ENCODE results near the gene NFKBIE.

The NFKBIE gene

GRCh38 chr6:44303842-44304241 lies 38.5 kb upstream of the NFKBIE start:
- H3K4me3 Mint-ChIP-seq: no peak overlapping the region
- H3K4me1 Mint-ChIP-seq (ENCODE audit: low read depth in 2 of 2): peaks cover 3 to 5% of the 10 kb centered on the region in 2 donors
- ATAC-seq (replicated peaks) (no peak), DNase-seq (no peak)
- H3K36me3 Mint-ChIP-seq (ENCODE audit: insufficient read depth): peaks cover 13% of the 10 kb centered on the region
- H3K27me3 Mint-ChIP-seq: peaks cover 0 to 6% of the 10 kb centered on the region in 2 donors
- H3K27ac Mint-ChIP-seq: no peak overlapping the region
- no peaks in the 10 kb centered on the region for H3K9me3 Mint-ChIP-seq

- Mint-ChIP-seq H3K4me1 (ENCODE audit: low read depth in 2 of 2) (peaks cover 4 to 5% of the 10 kb centered on the region in 2 donors), H3K27ac (no peak overlapping the region), H3K4me3 (no peak overlapping the region), H3K9me3 (no peaks in the 10 kb centered on the region), H3K27me3 (peaks cover 0 to 14% of the 10 kb centered on the region in 2 donors), H3K36me3 (ENCODE audit: insufficient read depth) (peaks cover 11% of the 10 kb centered on the region)
- DNase-seq (no peak), ATAC-seq (replicated peaks) (no peak)
Measured at GRCh38 chr6:44302856-44303255, 37.5 kb upstream of the NFKBIE start.

DNA sequence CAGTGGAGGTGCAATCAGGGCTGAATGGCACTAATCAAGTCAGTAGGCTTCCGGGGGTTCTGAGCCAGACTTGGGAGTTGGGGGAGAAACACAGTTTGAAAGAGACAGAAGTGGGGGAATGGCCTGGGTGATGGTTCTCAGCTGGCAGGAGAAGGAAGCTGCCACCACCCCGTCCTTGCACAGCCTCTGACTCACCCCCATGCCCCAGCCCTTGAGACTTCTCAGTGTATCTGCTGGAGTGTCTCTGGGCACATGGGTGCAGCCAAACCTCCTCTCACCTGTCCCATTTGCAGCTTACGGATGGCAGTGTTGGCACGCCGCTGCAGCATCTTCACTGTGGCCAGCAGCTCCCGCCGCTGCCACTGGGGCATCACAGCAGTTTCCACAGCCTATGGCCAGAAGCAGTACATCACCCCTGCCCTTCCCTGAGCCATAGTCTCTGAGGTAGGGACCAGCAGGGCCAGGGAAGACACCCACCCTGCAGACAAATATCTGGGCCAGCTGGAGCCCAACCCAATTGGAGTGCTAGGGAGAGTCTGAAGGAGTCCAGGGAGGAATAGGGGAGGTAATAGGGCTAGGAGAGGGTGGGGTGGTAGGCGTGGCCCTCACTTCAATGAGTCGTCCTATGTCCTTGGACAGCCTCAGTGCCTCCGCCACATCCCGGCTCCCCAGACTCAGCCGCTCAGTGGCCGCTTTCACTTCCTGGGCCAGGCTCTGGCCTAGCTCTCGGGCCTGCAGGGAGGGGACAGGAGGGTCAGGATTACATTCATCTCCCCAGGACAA lies 36.6 kb upstream of the NFKBIE start:
- H3K36me3 Mint-ChIP-seq (ENCODE audit: insufficient read depth): peaks cover 11% of the 10 kb centered on the region
- DNase-seq (no peak), ATAC-seq (replicated peaks) (no peak)
- no peak overlapping the region for H3K27ac Mint-ChIP-seq
- no peak overlapping the region for H3K4me3 Mint-ChIP-seq
- no peaks in the 10 kb centered on the region for H3K9me3 Mint-ChIP-seq
- H3K27me3 Mint-ChIP-seq: peaks cover 1 to 23% of the 10 kb centered on the region in 2 donors
- H3K4me1 Mint-ChIP-seq (ENCODE audit: low read depth in 2 of 2): peaks cover 5 to 6% of the 10 kb centered on the region in 2 donors

DNA sequence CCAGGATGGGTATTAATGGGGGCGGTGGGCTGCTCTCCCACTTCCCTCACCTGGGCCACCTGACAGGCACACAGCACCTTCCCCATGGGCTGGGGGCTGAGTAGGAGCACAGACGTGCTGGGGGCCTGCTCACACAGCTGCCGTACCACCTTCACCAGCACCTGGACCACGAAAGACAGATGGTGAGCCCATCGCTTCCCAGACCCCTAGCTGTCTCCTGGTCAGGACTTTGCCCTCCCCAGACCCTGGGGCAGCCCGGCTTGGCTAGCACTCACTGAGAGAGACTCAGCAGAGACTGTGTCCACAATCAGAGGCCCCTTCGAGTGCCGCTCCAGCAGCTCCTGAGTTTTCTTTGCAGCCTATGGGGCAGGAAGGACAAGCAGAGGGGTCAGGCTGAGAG lies 35.8 kb upstream of the NFKBIE start:
- H3K9me3 Mint-ChIP-seq: no peaks in the 10 kb centered on the region
- H3K4me1 Mint-ChIP-seq (ENCODE audit: low read depth in 2 of 2): peaks cover 13 to 14% of the 10 kb centered on the region in 2 donors
- H3K4me3 Mint-ChIP-seq: no peak overlapping the region
- ATAC-seq (replicated peaks): no peak
- H3K27me3 Mint-ChIP-seq: peaks cover 10 to 32% of the 10 kb centered on the region in 2 donors
- H3K27ac Mint-ChIP-seq: no peak overlapping the region
- no peak for DNase-seq
- H3K36me3 Mint-ChIP-seq (ENCODE audit: insufficient read depth): peaks cover 9% of the 10 kb centered on the region

DNA sequence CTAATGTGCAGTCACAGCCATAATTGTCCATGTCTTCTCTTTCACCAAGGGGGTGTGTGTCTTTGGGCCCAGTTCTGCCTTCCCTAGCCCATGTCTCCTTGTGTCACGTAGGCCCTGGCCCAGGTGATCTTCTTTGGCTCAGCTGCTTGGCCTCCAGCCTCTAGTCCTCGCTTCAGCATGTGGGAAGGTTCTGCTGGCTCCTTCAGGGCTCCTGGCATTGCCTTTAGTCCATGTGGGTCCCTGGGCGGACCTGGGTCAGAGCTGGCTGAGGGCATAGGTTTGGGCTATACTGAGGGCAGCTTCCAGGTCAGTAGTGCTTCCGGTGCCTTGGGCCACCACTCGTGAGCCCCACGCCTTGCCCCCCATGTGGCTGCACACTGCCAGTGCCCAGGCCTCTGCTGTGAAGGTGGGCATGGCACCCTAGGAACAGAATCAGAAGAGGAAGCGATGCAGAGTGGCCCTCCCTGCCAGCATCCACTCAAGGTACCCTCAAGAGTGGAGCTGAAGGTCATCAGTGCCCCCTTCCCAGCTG lies 35.0 kb upstream of the NFKBIE start:
- Mint-ChIP-seq H3K4me1 (ENCODE audit: low read depth in 2 of 2) (peaks cover 8 to 14% of the 10 kb centered on the region in 2 donors), H3K9me3 (no peaks in the 10 kb centered on the region), H3K36me3 (ENCODE audit: insufficient read depth) (peaks cover 8% of the 10 kb centered on the region), H3K27ac (no peak overlapping the region), H3K27me3 (peaks cover 17 to 39% of the 10 kb centered on the region in 2 donors), H3K4me3 (no peak overlapping the region)
- ATAC-seq (replicated peaks): no peak
- no peak for DNase-seq

- Mint-ChIP-seq H3K4me1 (ENCODE audit: low read depth in 2 of 2) (peaks cover 8 to 14% of the 10 kb centered on the region in 2 donors), H3K27me3 (peaks cover 31 to 54% of the 10 kb centered on the region in 2 donors), H3K36me3 (ENCODE audit: insufficient read depth) (peaks cover 11% of the 10 kb centered on the region), H3K27ac (no peak overlapping the region), H3K4me3 (peak overlapping the region in 1 of 2 donors; percentile 28), H3K9me3 (no peaks in the 10 kb centered on the region)
- no peak for DNase-seq
- ATAC-seq (replicated peaks): no peak
Measured at GRCh38 chr6:44298864-44299263, 33.5 kb upstream of the NFKBIE start.

- Mint-ChIP-seq H3K4me1 (ENCODE audit: low read depth in 2 of 2) (peaks cover 8 to 14% of the 10 kb centered on the region in 2 donors), H3K4me3 (peak overlapping the region; percentile 37 to 51), H3K27me3 (peaks cover 38 to 61% of the 10 kb centered on the region in 2 donors), H3K36me3 (ENCODE audit: insufficient read depth) (peaks cover 11% of the 10 kb centered on the region), H3K27ac (no peak overlapping the region), H3K9me3 (no peaks in the 10 kb centered on the region)
- ATAC-seq (replicated peaks): no peak
- DNase-seq: no peak
Measured at GRCh38 chr6:44298055-44298803, 32.9 kb upstream of the NFKBIE start.

GRCh38 chr6:44297063-44298038 lies 32.0 kb upstream of the NFKBIE start:
- DNase-seq (peak in 2 of 3 experiments; percentile 36 to 38), ATAC-seq (replicated peaks) (peak; percentile 85)
- peaks cover 46 to 70% of the 10 kb centered on the region in 2 donors for H3K27me3 Mint-ChIP-seq
- H3K4me3 Mint-ChIP-seq: peak overlapping the region; percentile 55 to 58
- peaks cover 8 to 14% of the 10 kb centered on the region in 2 donors for H3K4me1 Mint-ChIP-seq (ENCODE audit: low read depth in 2 of 2)
- H3K9me3 Mint-ChIP-seq: no peaks in the 10 kb centered on the region
- peaks cover 11% of the 10 kb centered on the region for H3K36me3 Mint-ChIP-seq (ENCODE audit: insufficient read depth)
- H3K27ac Mint-ChIP-seq: no peak overlapping the region

DNA sequence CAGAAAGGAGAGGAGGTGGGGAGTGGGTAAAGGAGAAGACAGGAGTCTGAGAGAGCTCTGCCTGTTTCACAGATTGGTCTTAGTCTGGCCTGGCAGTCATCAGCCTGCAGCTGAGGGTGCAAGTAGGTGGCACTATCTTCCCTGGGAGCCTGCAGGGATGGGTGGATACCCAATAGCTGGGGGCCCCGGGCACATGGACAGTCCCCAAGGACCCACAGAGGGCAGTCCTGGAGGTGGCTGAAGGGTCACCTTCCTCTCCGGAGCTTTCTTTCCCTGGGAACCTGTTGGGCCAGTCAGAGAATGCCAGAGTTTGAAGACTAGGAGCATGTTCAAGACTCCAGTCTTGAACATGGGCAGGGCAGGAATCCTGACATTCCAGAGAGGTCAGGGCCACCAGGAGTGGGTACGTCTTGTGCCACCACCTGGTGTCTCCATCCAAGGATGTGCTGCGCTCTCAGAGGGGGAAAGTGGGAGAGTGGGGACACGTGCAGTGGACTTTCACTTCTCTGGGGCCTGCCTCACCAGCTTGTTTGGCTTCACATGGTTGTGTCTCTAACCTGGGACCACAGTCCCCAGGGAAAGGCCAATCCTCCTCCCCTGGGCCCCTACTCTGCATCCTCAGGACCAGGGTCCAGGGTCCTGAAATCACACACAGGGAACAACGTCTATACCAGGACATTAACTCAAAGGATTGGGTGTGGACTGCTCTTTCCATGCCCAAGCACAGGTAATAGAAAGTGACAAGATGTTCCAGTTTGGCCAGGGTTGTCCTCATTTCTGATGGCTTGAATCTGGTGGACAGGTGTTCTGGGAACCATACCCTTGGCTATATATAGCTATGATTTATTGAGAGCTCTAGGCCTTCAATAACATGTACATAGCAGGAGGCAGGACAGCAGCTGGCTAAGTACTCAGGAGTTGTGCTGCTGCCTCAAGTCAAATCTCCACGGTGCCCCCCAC lies 29.8 kb upstream of the NFKBIE start:
- DNase-seq (no peak), ATAC-seq (replicated peaks) (no peak)
- Mint-ChIP-seq H3K4me1 (ENCODE audit: low read depth in 2 of 2) (peaks cover 8 to 14% of the 10 kb centered on the region in 2 donors), H3K36me3 (ENCODE audit: insufficient read depth) (peaks cover 4% of the 10 kb centered on the region), H3K4me3 (no peak overlapping the region), H3K27ac (no peak overlapping the region), H3K27me3 (peaks cover 66 to 92% of the 10 kb centered on the region in 2 donors), H3K9me3 (no peaks in the 10 kb centered on the region)

DNA sequence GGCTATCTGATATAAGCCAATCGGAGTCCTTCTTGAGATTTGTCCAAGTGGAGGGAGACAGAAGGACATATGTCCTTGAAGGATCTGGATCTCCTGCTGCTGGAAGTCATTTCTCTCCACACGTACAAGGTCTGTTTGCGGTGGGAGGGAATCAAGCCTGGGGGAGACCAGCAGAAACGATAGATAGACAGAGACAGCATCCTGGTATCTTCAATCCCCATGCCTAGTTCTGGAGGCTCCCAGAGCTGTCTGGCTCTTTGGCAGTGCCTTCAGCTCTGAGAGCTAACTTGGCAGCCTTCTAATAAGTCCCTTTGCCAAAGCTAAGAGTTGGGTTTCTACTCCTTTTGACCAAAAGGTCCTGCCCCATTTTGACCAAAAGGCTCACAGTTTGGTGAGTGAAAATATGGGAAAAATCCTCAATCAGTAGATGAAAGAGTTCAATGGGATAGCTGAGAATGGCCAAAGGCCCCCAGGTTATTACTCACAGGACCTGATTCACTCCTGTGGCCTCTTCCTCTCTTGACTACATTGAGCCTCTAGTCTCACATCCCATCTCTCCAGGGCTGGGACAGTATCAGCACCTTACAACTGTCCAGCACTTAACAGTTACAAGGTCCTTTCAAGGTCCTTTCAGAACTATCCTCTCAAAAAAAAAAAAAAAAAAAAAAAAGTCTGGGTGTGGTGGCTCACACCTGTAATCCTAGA lies 27.5 kb upstream of the NFKBIE start:
- peaks cover 8 to 10% of the 10 kb centered on the region in 2 donors for H3K4me1 Mint-ChIP-seq (ENCODE audit: low read depth in 2 of 2)
- DNase-seq: no peak
- H3K9me3 Mint-ChIP-seq: no peaks in the 10 kb centered on the region
- H3K36me3 Mint-ChIP-seq (ENCODE audit: insufficient read depth): peaks cover 4% of the 10 kb centered on the region
- H3K27ac Mint-ChIP-seq: no peak overlapping the region
- peaks cover 82 to 91% of the 10 kb centered on the region in 2 donors for H3K27me3 Mint-ChIP-seq
- ATAC-seq (replicated peaks): no peak
- H3K4me3 Mint-ChIP-seq: no peak overlapping the region

DNA sequence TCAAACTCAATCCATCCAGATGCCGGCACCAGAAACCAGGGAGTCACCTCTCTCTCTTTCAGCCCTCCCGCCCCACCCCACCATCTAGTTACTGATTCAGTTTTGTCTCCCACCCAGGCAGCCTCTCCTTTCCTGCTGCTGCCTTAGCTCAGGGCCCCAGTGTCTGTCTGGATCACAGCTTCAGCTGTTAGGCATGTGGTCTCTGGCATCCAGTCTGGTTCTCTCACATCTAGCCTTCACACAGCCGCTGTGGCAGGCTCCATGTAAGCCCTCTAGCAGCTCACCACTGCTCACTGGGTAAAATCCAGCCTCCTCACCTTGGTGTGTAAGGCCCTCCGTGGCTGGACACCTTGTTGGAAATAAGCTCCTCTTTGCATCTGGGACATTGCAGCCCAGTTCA lies 26.5 kb upstream of the NFKBIE start:
- no peak overlapping the region for H3K4me3 Mint-ChIP-seq

More for the DNA sequence above, 26.5 kb upstream of the NFKBIE start:
- Mint-ChIP-seq H3K9me3 (no peaks in the 10 kb centered on the region), H3K27ac (no peak overlapping the region), H3K36me3 (ENCODE audit: insufficient read depth) (peaks cover 4% of the 10 kb centered on the region), H3K27me3 (peaks cover 90 to 91% of the 10 kb centered on the region in 2 donors), H3K4me1 (ENCODE audit: low read depth in 2 of 2) (peaks cover 6 to 7% of the 10 kb centered on the region in 2 donors)
- no peak for ATAC-seq (replicated peaks)
- no peak for DNase-seq

Data from effector memory CD8-positive, alpha-beta T cell (primary cell).